Loucy (cell line): Measurements from ENCODE around the gene ADRM1.

Experiments used
- H2AFZ ChIP-seq: fragments of 200-600 bp; sonication (generic); 2 replicates; pipeline ENCODE4 v1.6.0; 2016; ENCODE audit warnings: antibody characterized with exemption, mild to moderate bottlenecking, low read length, moderate library complexity
- H3F3A ChIP-seq: fragments of 200-600 bp; 2 replicates; pipeline ENCODE4 v1.6.0; 2016; ENCODE audit warnings: antibody characterized with exemption, low read depth, mild to moderate bottlenecking
- H3K27me3 ChIP-seq: fragments of 200-600 bp; sonication (generic); 2 replicates; pipeline ENCODE4 v1.6.1; 2014; ENCODE audit warnings: low read length, mild to moderate bottlenecking; ENCODE audit not compliant: insufficient read depth, poor library complexity, severe bottlenecking
- H3K36me3 ChIP-seq: fragments of 200-600 bp; sonication (generic); 2 replicates; pipeline ENCODE4 v1.6.1; 2016; ENCODE audit warnings: low read length; ENCODE audit not compliant: insufficient read depth
- H3K4me1 ChIP-seq: fragments of 200-600 bp; sonication (generic); 2 replicates; pipeline ENCODE4 v1.5.1; 2014; ENCODE audit warnings: low read length, mild to moderate bottlenecking; ENCODE audit not compliant: insufficient read depth, poor library complexity, severe bottlenecking
- H3K4me2 ChIP-seq: fragments of 200-600 bp; sonication (generic); 2 replicates; pipeline ENCODE4 v1.6.0; 2014; ENCODE audit warnings: antibody characterized with exemption, low read length, low read depth, mild to moderate bottlenecking; ENCODE audit not compliant: poor library complexity, severe bottlenecking
- H3K4me3 ChIP-seq: fragments of 200-600 bp; sonication (generic); 2 replicates; pipeline ENCODE4 v1.5.1; 2014; ENCODE audit warnings: low read length, mild to moderate bottlenecking, mixed read lengths; ENCODE audit not compliant: poor library complexity, severe bottlenecking
- H3K79me2 ChIP-seq: fragments of 200-600 bp; sonication (generic); 2 replicates; pipeline ENCODE4 v1.6.1; 2014; ENCODE audit warnings: low read length; ENCODE audit not compliant: insufficient read depth
- H3K9ac ChIP-seq: fragments of 200-600 bp; sonication (generic); 2 replicates; pipeline ENCODE4 v1.6.0; 2014; ENCODE audit warnings: mild to moderate bottlenecking, low read depth, low read length, moderate library complexity; ENCODE audit not compliant: poor library complexity, severe bottlenecking
- H3K9me2 ChIP-seq: fragments of 200-600 bp; sonication (generic); replicated peaks from 2 replicates; pipeline ENCODE4 v1.6.1; 2016; ENCODE audit warnings: low read depth, low read length, mixed read lengths
- H3K9me3 ChIP-seq: fragments of 200-600 bp; sonication (generic); 2 replicates; pipeline ENCODE4 v1.6.1; 2014; ENCODE audit warnings: mild to moderate bottlenecking, antibody characterized with exemption, low read length, low read depth; ENCODE audit not compliant: insufficient read depth
- H4K20me1 ChIP-seq: fragments of 200-600 bp; sonication (generic); 2 replicates; pipeline ENCODE4 v1.6.0; 2014; ENCODE audit warnings: antibody characterized with exemption, low read length, mild to moderate bottlenecking; ENCODE audit not compliant: insufficient read depth, poor library complexity, severe bottlenecking
- CTCF ChIP-seq: fragments of 200-600 bp; sonication (generic); conservative IDR thresholded peaks from 2 replicates; pipeline ENCODE4 v1.5.1; 2014; ENCODE audit warnings: mild to moderate bottlenecking, antibody characterized with exemption, low read length
- EZH2phosphoT487 ChIP-seq: fragments of 200-600 bp; IDR thresholded peaks from 2 replicates; pipeline ENCODE4 v1.6.1; 2018; ENCODE audit warnings: antibody characterized with exemption, mild to moderate bottlenecking, moderate library complexity, borderline replicate concordance

Gene ADRM1

GRCh38 chr20:62304331-62305148 lies 1.7 kb downstream of the ADRM1 start:
- no peaks in the 10 kb centered on the region for H3K9me2 ChIP-seq
- TF ChIP-seq EZH2phosphoT487 (no peak), CTCF (no peak)
- H3K4me2 ChIP-seq: peak overlapping the region; percentile 99
- H3K27me3 ChIP-seq: no peaks in the 10 kb centered on the region
- peaks cover 46% of the 10 kb centered on the region for H4K20me1 ChIP-seq
- peak overlapping the region; percentile 86 for H3K4me3 ChIP-seq
- no peaks in the 10 kb centered on the region for H3K9me3 ChIP-seq
- H3K79me2 ChIP-seq: peaks cover 42% of the 10 kb centered on the region
- H3F3A ChIP-seq: 0 out of 2 replicates have a peak, but pooled peaks cover 5% of the 10 kb centered on the region
- no peak overlapping the region for H2AFZ ChIP-seq
- peak overlapping the region; percentile 93 for H3K9ac ChIP-seq
- peaks cover 19% of the 10 kb centered on the region for H3K4me1 ChIP-seq
- H3K36me3 ChIP-seq: peaks cover 34% of the 10 kb centered on the region; the same call in 1 of the 2 replicates

- TF ChIP-seq EZH2phosphoT487 (no peak), CTCF (no peak)
- H3K4me1 ChIP-seq: peaks cover 19% of the 10 kb centered on the region
- H3K79me2 ChIP-seq: peaks cover 42% of the 10 kb centered on the region
- peak overlapping the region; percentile 99 for H3K4me2 ChIP-seq
- peaks cover 46% of the 10 kb centered on the region for H4K20me1 ChIP-seq
- H3K9me2 ChIP-seq: no peaks in the 10 kb centered on the region
- H3K9ac ChIP-seq: peak overlapping the region; percentile 93
- no peaks in the 10 kb centered on the region for H3K9me3 ChIP-seq
- H3K27me3 ChIP-seq: no peaks in the 10 kb centered on the region
- H2AFZ ChIP-seq: no peak overlapping the region
- H3K4me3 ChIP-seq: peak overlapping the region; percentile 86
- H3F3A ChIP-seq: 0 out of 2 replicates have a peak, but pooled peaks cover 5% of the 10 kb centered on the region
- peaks cover 34% of the 10 kb centered on the region; the same call in 1 of the 2 replicates for H3K36me3 ChIP-seq
These were observed 2.5 kb downstream of the ADRM1 start for GRCh38 chr20:62305149-62305764.

- peaks cover 19% of the 10 kb centered on the region for H3K4me1 ChIP-seq
- peaks cover 34% of the 10 kb centered on the region; the same call in 1 of the 2 replicates for H3K36me3 ChIP-seq
- peak overlapping the region; percentile 93 for H3K9ac ChIP-seq
- H3K4me2 ChIP-seq: peak overlapping the region; percentile 99
- H3K9me2 ChIP-seq: no peaks in the 10 kb centered on the region
- peaks cover 42% of the 10 kb centered on the region for H3K79me2 ChIP-seq
- peaks cover 46% of the 10 kb centered on the region for H4K20me1 ChIP-seq
- H3F3A ChIP-seq: 0 out of 2 replicates have a peak, but pooled peaks cover 5% of the 10 kb centered on the region
- no peaks in the 10 kb centered on the region for H3K27me3 ChIP-seq
- no peaks in the 10 kb centered on the region for H3K9me3 ChIP-seq
- peak overlapping the region; percentile 86 for H3K4me3 ChIP-seq
- TF ChIP-seq EZH2phosphoT487 (no peak), CTCF (no peak)
- H2AFZ ChIP-seq: no peak overlapping the region
These were observed 3.1 kb downstream of the ADRM1 start for GRCh38 chr20:62305765-62306413.
